Thoracic aorta (tissue), 2 donors: ENCODE data around the gene ZDHHC22. TPM values are rescaled to one million over a fixed set of nuclear protein-coding genes. Genes with fewer than 3 reads are reported as not detected.

Experiments used
- ATAC-seq: fragments of 150-250 bp; one replicate; pipeline ENCODE4 v1.8.0; 2017; ENCODE audit warnings: low read depth; ENCODE audit not compliant: insufficient number of reproducible peaks, low FRiP score
- DNase-seq: peaks from one replicate; pipeline ENCODE4 v3.0.0-alpha.2; 2020; ENCODE audit warnings: low spot score
- H3K27ac ChIP-seq, 2 donors: fragments of 200-600 bp; sonication (generic); 1 replicate in 1 of 2; 2 replicates in 1 of 2; pipeline ENCODE4 v1.5.1; 2016; ENCODE audit warnings: mild to moderate bottlenecking in 2 of 2, moderate library complexity in 2 of 2
- H3K27me3 ChIP-seq: fragments of 200-600 bp; sonication (generic); replicated peaks from 2 replicates; pipeline ENCODE4 v1.6.0; 2016; ENCODE audit warnings: mild to moderate bottlenecking; ENCODE audit not compliant: insufficient read depth
- H3K36me3 ChIP-seq: fragments of 200-600 bp; sonication (generic); one replicate; pipeline ENCODE4 v1.5.1; 2016
- H3K4me1 ChIP-seq, 2 donors: fragments of 200-600 bp; sonication (generic); 1 replicate in 1 of 2; 2 replicates in 1 of 2; pipeline versions ENCODE4 v1.5.1 to v1.6.0; 2016; ENCODE audit warnings: low read depth in 2 of 2, mild to moderate bottlenecking in 1 of 2; ENCODE audit not compliant: control insufficient read depth in 1 of 2
- H3K4me3 ChIP-seq: fragments of 200-600 bp; sonication (generic); 2 replicates; pipeline ENCODE4 v1.5.1; 2016; ENCODE audit warnings: mild to moderate bottlenecking
- H3K9me3 ChIP-seq: fragments of 200-600 bp; sonication (generic); 2 replicates; pipeline ENCODE4 v1.5.1; 2016
- total RNA-seq, 2 donors: library from RNA; depleted of rRNA; stranded (reverse); fragments of >200 nt; gene quantifications; one replicate each; pipeline versions ENCODE4 v1.1.0 to v1.2.3, GENCODE V29; 2016
- TF ChIP-seq, protein P1 (sequence below): fragments of 200-600 bp; sonication (generic); IDR thresholded peaks from one replicate; pipeline ENCODE4 v1.5.1; 2019; ENCODE audit warnings: antibody characterized with exemption

ZDHHC22 gene
- total RNA-seq, 2 donors from 2014 or later = not detected

DNA sequence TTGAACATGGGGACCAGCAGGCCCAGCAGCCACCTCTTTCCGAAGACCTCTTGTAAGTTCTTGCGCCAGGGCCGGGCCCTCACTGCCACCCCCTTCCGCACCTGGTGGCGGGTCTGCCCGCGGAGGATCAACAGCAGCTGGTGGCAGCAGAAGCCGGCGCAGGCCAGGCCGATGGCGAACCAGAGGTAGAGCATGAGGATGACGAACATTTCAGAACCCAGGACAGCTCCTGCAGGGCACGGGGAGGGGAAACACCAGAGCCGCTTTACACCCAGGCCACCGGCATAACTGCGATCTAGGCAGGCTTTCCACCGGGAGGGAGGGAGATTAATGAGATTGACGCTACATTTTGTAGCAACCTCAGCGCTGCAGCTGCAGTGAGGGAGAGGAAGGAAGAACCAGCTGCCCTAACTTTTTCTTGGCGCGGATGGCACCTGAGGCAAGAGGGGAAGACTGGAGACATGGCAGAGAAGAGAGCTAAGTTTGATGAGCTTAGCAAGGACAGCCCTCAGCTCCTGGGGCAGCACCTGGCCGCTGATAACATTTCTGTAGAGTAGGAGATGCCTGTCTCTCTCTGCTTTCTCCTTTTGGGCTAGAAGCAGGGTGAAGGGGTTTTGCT is 7.8 kb downstream of the ZDHHC22 start:
- Histone ChIP-seq H3K36me3 (no peaks in the 10 kb centered on the region), H3K4me3 (no peak overlapping the region), H3K4me1 (no peaks in the 10 kb centered on the region), H3K27me3 (peaks cover 8% of the 10 kb centered on the region), H3K27ac (no peak overlapping the region), H3K9me3 (no peaks in the 10 kb centered on the region)
- TF ChIP-seq, protein P1, sequence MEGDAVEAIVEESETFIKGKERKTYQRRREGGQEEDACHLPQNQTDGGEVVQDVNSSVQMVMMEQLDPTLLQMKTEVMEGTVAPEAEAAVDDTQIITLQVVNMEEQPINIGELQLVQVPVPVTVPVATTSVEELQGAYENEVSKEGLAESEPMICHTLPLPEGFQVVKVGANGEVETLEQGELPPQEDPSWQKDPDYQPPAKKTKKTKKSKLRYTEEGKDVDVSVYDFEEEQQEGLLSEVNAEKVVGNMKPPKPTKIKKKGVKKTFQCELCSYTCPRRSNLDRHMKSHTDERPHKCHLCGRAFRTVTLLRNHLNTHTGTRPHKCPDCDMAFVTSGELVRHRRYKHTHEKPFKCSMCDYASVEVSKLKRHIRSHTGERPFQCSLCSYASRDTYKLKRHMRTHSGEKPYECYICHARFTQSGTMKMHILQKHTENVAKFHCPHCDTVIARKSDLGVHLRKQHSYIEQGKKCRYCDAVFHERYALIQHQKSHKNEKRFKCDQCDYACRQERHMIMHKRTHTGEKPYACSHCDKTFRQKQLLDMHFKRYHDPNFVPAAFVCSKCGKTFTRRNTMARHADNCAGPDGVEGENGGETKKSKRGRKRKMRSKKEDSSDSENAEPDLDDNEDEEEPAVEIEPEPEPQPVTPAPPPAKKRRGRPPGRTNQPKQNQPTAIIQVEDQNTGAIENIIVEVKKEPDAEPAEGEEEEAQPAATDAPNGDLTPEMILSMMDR = no peak
- no peak for ATAC-seq
- DNase-seq = no peak

- H3K27ac ChIP-seq = no peak overlapping the region
- H3K4me1 ChIP-seq = no peaks in the 10 kb centered on the region
- no peak for DNase-seq
- ATAC-seq = no peak
- H3K9me3 ChIP-seq = no peaks in the 10 kb centered on the region
- H3K36me3 ChIP-seq = no peaks in the 10 kb centered on the region
- H3K4me3 ChIP-seq = no peak overlapping the region
- TF ChIP-seq, protein P1 = no peak
- no peaks in the 10 kb centered on the region for H3K27me3 ChIP-seq
Observed at GRCh38 chr14:77131871-77132486, 9.6 kb downstream of the ZDHHC22 start.

DNA sequence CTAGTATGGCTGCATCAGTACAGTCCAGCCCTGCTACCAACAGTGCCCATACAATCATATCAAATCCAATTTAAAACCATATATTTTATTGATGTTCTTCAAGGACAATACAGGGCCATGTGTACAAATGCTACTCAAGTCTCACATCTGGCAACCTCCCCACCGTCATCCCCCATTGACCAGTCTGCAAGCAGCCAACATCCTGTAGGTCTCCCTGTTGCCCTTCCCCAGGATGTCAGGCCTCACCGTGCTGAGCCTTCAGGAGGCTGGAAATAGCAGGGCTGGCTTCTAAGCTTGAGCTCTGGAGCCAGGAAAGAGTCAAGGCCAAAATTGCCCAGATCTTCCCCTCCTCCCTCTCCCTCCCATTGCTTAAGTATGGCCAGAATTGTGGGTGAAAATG is 10.4 kb downstream of the ZDHHC22 start:
- Histone ChIP-seq H3K4me1 (no peaks in the 10 kb centered on the region), H3K36me3 (no peaks in the 10 kb centered on the region), H3K27me3 (no peaks in the 10 kb centered on the region), H3K27ac (no peak overlapping the region), H3K4me3 (no peak overlapping the region), H3K9me3 (no peaks in the 10 kb centered on the region)
- no peak for DNase-seq
- TF ChIP-seq, protein P1 = no peak
- ATAC-seq = no peak

DNA sequence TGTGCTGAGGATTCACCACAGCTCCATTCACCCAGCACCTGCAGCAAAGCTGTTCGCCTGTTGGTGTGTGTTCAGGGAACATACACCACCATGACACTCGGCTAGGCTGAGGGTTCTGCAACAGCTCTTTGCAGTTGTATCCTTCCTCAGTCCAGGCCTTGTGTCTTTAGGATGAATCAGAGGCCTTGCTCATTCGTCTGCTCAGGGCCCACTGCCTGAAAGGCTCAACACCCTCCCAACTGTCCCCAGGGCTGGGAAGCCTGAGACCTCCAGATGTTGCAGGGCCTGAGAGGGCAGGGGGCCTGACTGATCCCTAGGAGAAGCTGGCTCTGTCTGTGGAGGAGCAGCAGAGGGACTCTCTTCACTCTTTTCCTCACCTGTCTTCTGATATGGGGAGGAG is 11.2 kb downstream of the ZDHHC22 start:
- no peaks in the 10 kb centered on the region for H3K36me3 ChIP-seq
- DNase-seq = no peak
- TF ChIP-seq, protein P1 = no peak
- H3K4me3 ChIP-seq = no peak overlapping the region
- H3K27ac ChIP-seq = no peak overlapping the region
- H3K27me3 ChIP-seq = no peaks in the 10 kb centered on the region
- no peak for ATAC-seq
- H3K4me1 ChIP-seq = peaks cover 0 to 1% of the 10 kb centered on the region in 2 donors
- no peaks in the 10 kb centered on the region for H3K9me3 ChIP-seq

- no peak overlapping the region for H3K4me3 ChIP-seq
- ATAC-seq (no peak), DNase-seq (no peak)
- no peaks in the 10 kb centered on the region for H3K36me3 ChIP-seq
- H3K9me3 ChIP-seq = no peaks in the 10 kb centered on the region
- no peaks in the 10 kb centered on the region for H3K27me3 ChIP-seq
- TF ChIP-seq, protein P1 = no peak
- H3K27ac ChIP-seq = no peak overlapping the region
- peaks cover 3 to 18% of the 10 kb centered on the region in 2 donors for H3K4me1 ChIP-seq
Observed at GRCh38 chr14:77128414-77128891, 13.1 kb downstream of the ZDHHC22 start.
